Measurements from ENCODE around the gene ATP10B. TPM values are rescaled to one million over a fixed set of nuclear protein-coding genes. Genes with fewer than 3 reads are reported as not detected.

The ATP10B gene
- total and polyA plus RNA-seq, 2 of the 8 experiments (the other 6 are each of a cell fraction or from before 2014, with no cell fraction given), result 0.06 to 0.11 TPM

- Histone ChIP-seq H3K27ac (ENCODE audit: low read depth, low read length) (no peak overlapping the region), H3K4me3 (ENCODE audit: extremely low read depth in 1 of 4, insufficient read depth in 2 of 4, low read depth in 3 of 4, low read length in 4 of 4) (no peak overlapping the region), H3K23ac (ENCODE audit: insufficient read length) (no peak overlapping the region), H3K79me2 (ENCODE audit: control insufficient read depth in 1 of 2, insufficient read depth in 2 of 2, low read length in 2 of 2) (no peaks in the 10 kb centered on the region), H3K9me3 (ENCODE audit: insufficient read depth in 2 of 2, low read depth in 1 of 2, low read length in 1 of 2) (no peaks in the 10 kb centered on the region), H4K20me1 (replicated peaks in 1 of 2; ENCODE audit: control insufficient read depth in 1 of 2, insufficient read depth in 2 of 2, low read length in 2 of 2) (no peaks in the 10 kb centered on the region), H4K91ac (replicated peaks; ENCODE audit: insufficient read length, low read length) (no peak overlapping the region), H4K8ac (ENCODE audit: extremely low read depth, insufficient read depth, low read length) (no peak overlapping the region), H3K9ac (replicated peaks in 1 of 4; ENCODE audit: extremely low read depth in 1 of 4, low read depth in 3 of 4, low read length in 3 of 4) (no peak overlapping the region), H3K56ac (replicated peaks; ENCODE audit: insufficient read length, low read depth, low read length) (no peak overlapping the region), H3K27me3 (replicated peaks in 1 of 4; ENCODE audit: control insufficient read depth in 3 of 4, extremely low read depth in 1 of 4, insufficient read depth in 3 of 4, low read length in 3 of 4) (no peaks in the 10 kb centered on the region), H2AK5ac (ENCODE audit: low read depth, low read length) (no peak overlapping the region), H3K18ac (ENCODE audit: extremely low read depth, low read length) (no peak overlapping the region), H3K79me1 (ENCODE audit: low read depth, low read length) (no peaks in the 10 kb centered on the region), H4K5ac (ENCODE audit: insufficient read length, low read depth, low read length) (no peak overlapping the region), H3K36me3 (ENCODE audit: control insufficient read depth in 2 of 4, insufficient read depth in 4 of 4, low read length in 3 of 4) (no peaks in the 10 kb centered on the region), H2BK5ac (ENCODE audit: low read depth, low read length) (no peak overlapping the region), H2BK15ac (ENCODE audit: low read length) (no peak overlapping the region), H2BK12ac (ENCODE audit: low read depth, low read length) (no peak overlapping the region), H2BK20ac (ENCODE audit: low read length) (no peak overlapping the region), H3K4me2 (ENCODE audit: insufficient read depth in 1 of 2, low read depth in 2 of 2, low read length in 2 of 2) (no peak overlapping the region), H3K4me1 (replicated peaks in 1 of 4; ENCODE audit: control insufficient read depth in 3 of 4, insufficient read depth in 4 of 4, low read length in 3 of 4) (no peaks in the 10 kb centered on the region), H3K14ac (ENCODE audit: insufficient read length) (no peak overlapping the region), H2AFZ (ENCODE audit: low read length) (no peak overlapping the region), H2BK120ac (replicated peaks; ENCODE audit: low read depth, low read length) (no peak overlapping the region), H3K23me2 (ENCODE audit: low read depth, low read length) (no peaks in the 10 kb centered on the region), H3K4ac (replicated peaks; ENCODE audit: insufficient read length, low read depth, low read length) (no peak overlapping the region)
- DNase-seq (ENCODE audit: low read depth in 1 of 2, low spot score in 2 of 2) (no peak), FAIRE-seq (no peak)
- TF ChIP-seq POLR2A (IDR thresholded peaks at IDR 0.05; ENCODE audit: control extremely low read depth in 1 of 2, low read depth in 2 of 2, low read length in 2 of 2) (no peak), RAD21 (IDR thresholded peaks at IDR 0.05 in 1 of 2, conservative IDR thresholded peaks at IDR 0.05 in 1 of 2; ENCODE audit: low read depth in 2 of 2, low read length in 2 of 2) (peak; percentile 18 to 33; a peak in 2 of 4 replicates), KDM1A (IDR thresholded peaks at IDR 0.05; ENCODE audit: borderline replicate concordance, low read length) (no peak), MAX (IDR thresholded peaks at IDR 0.05) (no peak)
- WGBS, 2 experiments (ENCODE audit: extremely low coverage in 1 of 2, insufficient coverage in 1 of 2, insufficient read length in 1 of 2, insufficient replicate concordance in 2 of 2, low coverage in 1 of 2, low lambda C conversion rate in 2 of 2, missing lambda C conversion rate in 1 of 2), result 92% methylated on average over 3 of the region's 3 CpGs; no CpG with 5 or more reads in 1 of the 2 experiments
- ChIA-PET CTCF (ENCODE audit: partially characterized antibody) (interaction anchor here (0.7 to 2.5 kb wide), 3 partner anchors 14 to 198 kb away, joined by 3 to 8 read pairs (median 3); no protein-coding TSS in a partner anchor), POLR2A (ENCODE audit: partially characterized antibody) (no interaction called here)
Measured at GRCh38 chr5:160846642-160847041, 5.4 kb downstream of the ATP10B start.

Measured in H1 (cell line).